ENCODE results near the gene AK5.
"Not testable (repeated sequence)": the region's sequence is repeated elsewhere in the genome, so short reads cannot be mapped to it uniquely, and the experiment has no call there.

Gene AK5

GRCh38 chr1:77506771-77507170, 225.0 kb downstream of the AK5 start:
- DNase-seq (ENCODE audit: low spot score), result no peak

DNA sequence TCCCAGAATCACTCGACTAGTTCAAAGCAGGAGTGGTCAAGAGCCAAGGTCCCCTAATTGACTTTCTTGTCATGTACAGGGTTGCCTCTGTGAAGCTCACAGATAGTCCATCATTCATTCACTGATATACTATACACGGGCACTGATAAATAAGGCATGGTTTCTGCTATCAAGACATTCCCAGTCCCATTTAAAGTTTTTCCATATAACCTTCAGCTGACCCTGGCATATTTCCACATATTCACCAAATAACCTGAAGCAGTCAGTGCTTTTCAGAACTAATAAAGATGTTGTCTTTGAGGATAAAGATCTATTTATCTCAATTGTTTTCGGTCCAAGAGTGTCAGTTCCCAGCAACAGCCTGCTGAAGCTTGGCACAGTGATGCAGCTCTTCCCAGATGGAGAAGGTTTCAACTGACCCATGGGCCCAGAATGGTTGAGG, 227.3 kb downstream of the AK5 start:
- peak; percentile 33 for DNase-seq (ENCODE audit: low spot score)

- DNase-seq (ENCODE audit: low spot score), result no peak
Measured at GRCh38 chr1:77509898-77510297, 228.1 kb downstream of the AK5 start.

DNA sequence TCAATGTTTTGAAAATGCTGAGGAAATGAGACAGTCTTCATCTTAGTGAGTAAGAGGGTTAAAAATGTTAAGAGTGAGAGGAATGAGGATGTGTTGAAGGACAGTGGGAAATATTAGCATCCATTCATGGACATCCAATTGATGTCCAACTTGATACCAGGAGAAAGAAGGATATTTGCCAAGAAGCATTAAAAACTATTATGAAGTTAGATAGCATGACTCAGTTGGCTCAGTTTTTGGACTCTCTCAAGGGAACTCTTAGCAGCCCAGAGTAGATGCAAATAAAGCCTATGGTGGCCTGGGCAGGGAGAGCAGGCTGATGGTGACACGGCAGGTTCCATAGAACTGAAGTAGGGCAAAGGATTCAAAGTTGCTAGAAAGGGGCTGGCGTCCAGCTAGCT, 229.6 kb downstream of the AK5 start:
- DNase-seq (ENCODE audit: low spot score), result no peak

DNA sequence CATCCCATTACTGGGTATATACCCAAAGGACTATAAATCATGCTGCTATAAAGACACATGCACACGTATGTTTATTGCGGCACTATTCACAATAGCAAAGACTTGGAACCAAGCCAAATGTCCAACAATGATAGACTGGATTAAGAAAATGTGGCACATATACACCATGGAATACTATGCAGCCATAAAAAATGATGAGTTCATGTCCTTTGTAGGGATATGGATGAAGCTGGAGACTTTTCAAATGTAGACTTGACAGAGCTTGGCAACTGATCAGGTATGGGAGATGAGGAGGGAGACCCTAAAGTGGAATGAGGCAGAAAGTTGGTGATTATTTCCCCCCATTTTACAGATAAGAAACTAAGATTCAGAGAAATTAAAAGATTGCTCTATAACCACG, 230.8 kb downstream of the AK5 start:
- not testable (repeated sequence) for DNase-seq (ENCODE audit: low spot score)

DNA sequence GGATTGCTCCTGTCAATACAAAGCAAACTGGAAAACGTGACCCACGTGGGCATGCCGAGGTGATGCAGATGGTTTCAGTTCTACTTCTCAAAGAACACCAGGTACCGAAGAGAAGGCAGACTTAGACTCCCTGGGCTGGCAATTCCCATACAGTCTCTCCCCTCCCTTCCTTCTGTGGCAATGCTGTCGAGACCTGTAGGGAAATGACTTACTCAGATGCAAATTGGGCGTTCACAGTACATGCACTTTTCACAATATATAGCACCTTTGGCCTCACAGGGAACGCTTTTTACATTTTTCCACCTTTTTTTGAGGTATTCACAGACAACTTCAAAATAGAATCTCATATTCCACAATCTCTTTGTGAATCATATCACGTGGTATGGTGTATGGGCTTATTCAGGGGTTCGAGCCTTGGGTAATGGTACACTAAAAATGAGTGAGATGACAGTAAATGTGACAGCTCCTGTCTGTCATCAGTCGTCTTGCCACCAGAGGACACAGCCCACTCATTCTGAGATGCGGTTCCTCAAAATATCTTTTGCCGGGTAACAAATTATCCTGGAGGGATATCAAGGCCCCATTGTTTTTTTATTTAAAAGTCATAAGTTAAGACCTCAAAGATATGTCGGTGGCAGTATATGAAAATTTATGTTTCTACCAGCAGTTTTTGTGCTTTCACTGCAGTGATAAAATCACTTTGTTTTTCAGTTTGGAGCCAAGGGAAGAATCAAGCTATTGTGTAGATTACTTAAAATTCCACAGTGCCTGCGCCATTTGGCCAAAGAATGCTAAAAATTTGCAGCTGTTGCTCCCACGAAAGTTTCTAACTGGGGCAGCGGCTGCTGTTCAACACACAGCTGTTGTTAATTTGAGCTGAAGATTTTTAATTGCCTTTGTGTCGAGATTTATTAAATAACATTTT, 232.3 kb downstream of the AK5 start:
- DNase-seq (ENCODE audit: low spot score), result peak; percentile 81

- DNase-seq (ENCODE audit: low spot score), result peak; percentile 83
Measured at GRCh38 chr1:77514921-77515776, 233.3 kb downstream of the AK5 start.

DNA sequence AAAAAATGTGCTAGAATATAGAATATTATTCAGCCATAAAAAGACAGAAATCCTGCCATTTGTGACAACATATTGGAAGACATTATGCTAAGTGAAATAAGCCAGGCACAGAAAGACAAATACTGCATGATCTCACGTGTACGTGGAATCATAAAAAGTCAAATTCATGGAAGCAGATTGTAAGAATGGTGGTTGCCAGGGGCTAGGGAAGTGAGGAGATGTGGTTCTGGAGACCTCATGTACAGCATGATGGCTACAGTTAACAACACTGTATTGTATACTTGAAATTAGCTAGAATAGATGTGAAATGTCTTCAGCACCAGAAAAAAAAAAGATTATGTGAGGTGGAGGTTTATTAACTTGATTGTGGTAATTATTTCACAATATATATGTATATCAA, 234.3 kb downstream of the AK5 start:
- DNase-seq (ENCODE audit: low spot score), result no peak

GRCh38 chr1:77524038-77524437, 242.2 kb downstream of the AK5 start:
- DNase-seq (ENCODE audit: low spot score), result no peak

- not testable (repeated sequence) for DNase-seq (ENCODE audit: low spot score)
Measured at GRCh38 chr1:77531149-77531548, 249.3 kb downstream of the AK5 start.

GRCh38 chr1:77531596-77532280, 249.9 kb downstream of the AK5 start:
- DNase-seq (ENCODE audit: low spot score), result not testable (repeated sequence)

GRCh38 chr1:77532641-77533040, 250.8 kb downstream of the AK5 start:
- DNase-seq (ENCODE audit: low spot score), result no peak

- peak; percentile 88 for DNase-seq (ENCODE audit: low spot score)
Measured at GRCh38 chr1:77533660-77534305, 252.0 kb downstream of the AK5 start.

- no peak for DNase-seq (ENCODE audit: low spot score)
Measured at GRCh38 chr1:77534456-77534855, 252.6 kb downstream of the AK5 start.

- DNase-seq (ENCODE audit: low spot score), result no peak
Measured at GRCh38 chr1:77536813-77537212, 255.0 kb downstream of the AK5 start.

DNA sequence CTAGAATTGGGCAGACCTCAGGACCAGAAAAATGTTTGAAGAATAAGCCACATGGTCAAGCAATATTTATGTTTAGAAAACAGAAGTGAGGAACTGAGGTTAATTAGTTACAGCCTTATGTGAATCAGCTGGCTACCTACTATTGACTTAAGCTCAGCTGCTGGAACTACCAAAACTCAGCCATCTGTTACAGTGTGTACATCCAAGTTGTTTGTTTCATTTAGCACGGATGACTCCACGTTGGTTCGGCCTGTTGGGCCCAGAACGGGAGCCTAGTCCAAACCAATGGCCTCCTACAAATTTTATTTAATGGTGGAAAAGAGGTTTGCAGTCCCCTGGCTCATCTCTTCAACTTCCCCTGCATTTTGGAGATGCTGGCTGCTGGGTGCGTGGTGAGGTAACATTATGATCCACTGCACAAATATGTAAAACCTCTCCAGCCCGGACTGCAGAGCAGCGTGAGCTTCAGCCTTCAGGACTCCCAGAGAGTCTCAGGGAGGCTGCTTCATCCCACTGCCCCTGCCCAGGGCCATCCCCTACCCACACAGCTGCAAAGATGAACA, 257.2 kb downstream of the AK5 start:
- DNase-seq (ENCODE audit: low spot score), result peak; percentile 32

- DNase-seq (ENCODE audit: low spot score), result no peak
Measured at GRCh38 chr1:77539519-77540142, 257.8 kb downstream of the AK5 start.

DNA sequence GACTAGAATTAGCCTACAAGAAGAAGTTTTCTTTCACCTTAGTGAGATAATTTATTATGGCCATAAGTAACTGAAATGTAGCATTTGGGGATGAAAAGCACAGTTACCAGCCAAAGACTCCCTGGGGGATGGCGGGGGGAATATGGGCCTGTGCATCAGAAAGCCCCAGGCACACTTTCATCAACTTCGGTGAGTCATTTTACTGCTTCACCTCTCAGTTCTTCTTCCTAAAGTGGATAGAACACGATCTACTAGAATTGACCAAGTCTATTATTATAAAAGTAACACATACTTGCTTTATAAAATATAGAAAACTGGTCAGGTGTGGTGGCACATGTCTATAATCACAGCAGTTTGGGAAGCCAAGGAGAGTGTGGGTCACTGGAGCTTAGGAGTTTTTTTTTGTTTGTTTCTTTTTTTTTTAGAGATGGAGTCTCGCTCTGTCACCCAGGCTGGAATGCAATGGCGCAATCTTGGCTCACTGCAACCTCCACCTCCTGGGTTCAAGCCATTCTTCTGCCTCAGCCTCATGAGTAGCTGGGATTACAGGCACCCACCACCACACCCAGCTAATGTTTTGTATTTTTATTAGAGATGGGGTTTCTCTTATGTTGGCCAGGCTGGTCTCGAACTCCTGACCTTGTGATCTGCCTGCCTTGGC, 258.8 kb downstream of the AK5 start:
- no peak for DNase-seq (ENCODE audit: low spot score)

GRCh38 chr1:77541162-77541545, 259.3 kb downstream of the AK5 start:
- DNase-seq (ENCODE audit: low spot score), result no peak

DNA sequence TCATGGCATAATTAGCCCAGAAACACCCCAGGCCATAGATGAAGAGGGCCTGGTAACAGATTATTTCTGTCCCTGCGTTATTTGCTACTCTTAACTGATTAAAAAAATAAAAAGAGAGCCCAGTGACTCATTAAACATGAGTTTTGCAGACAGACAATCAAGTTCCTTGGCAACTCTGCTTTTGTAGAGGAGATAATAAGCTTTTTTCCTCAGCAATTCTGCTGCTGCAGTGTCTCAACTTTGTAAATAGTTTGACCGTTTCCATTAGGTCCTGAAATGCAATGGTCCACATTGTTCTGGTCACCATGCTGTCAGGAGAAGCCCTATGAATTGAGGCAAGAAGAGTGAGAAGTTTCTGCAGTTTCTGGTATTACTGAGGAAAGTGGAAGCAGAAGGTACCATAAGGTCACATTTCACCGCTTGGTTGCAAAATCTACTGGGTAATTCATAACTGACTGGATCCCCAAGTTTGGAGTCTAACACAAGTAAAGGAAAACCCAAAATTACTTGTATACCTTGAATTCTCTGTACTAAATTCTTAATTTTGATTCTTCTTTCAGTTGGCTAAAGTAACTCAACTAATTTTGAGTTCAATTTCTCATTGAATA, 261.1 kb downstream of the AK5 start:
- DNase-seq (ENCODE audit: low spot score), result no peak

Measured in Ammon's horn (tissue), 1 donor.